ENCODE measurements around the gene AGMAT. TPM values are rescaled to one million over a fixed set of nuclear protein-coding genes. Genes with fewer than 3 reads are reported as not detected.

The AGMAT gene
- total and polyA plus RNA-seq, 2 of the 13 experiments (the other 11 are each of a cell fraction or from before 2014, with no cell fraction given): 59.1 to 174 TPM

GRCh38 chr1:15617173-15618076 is 32.6 kb upstream of the AGMAT start, which contains the start of gene DDI2 (continued):
- no peak; the same call in 1 of the 2 replicates for TF ChIP-seq FOXP4 (CRISPR knock-in tag; IDR thresholded peaks at IDR 0.05)
- 0 out of 2 replicates have a peak, but pooled peaks have one; percentile 61 for TF ChIP-seq THAP8 (CRISPR knock-in tag; IDR thresholded peaks at IDR 0.05; ENCODE audit: borderline replicate concordance)
- TF ChIP-seq ETS1 (CRISPR knock-in tag; IDR thresholded peaks at IDR 0.05): no peak
- no peak; the same call in 1 of the 2 replicates for TF ChIP-seq ZNF142 (CRISPR knock-in tag; IDR thresholded peaks at IDR 0.05)
- TF ChIP-seq E2F2 (CRISPR knock-in tag; IDR thresholded peaks at IDR 0.05; ENCODE audit: borderline replicate concordance): 0 out of 2 replicates have a peak, but pooled peaks have one; percentile 53
- TF ChIP-seq ZFP82 (CRISPR knock-in tag; IDR thresholded peaks at IDR 0.05; ENCODE audit: borderline replicate concordance): no peak
- TF ChIP-seq ZNF660 (CRISPR knock-in tag; IDR thresholded peaks at IDR 0.05; ENCODE audit: borderline replicate concordance, low read depth): no peak
- TF ChIP-seq POLR2AphosphoS2 (IDR thresholded peaks at IDR 0.05; ENCODE audit: low read depth, low read length): no peak
- no peak for TF ChIP-seq GRHL1 (CRISPR knock-in tag; conservative IDR thresholded peaks at IDR 0.05)
- 0 out of 2 replicates have a peak, but pooled peaks have one; percentile 70 for TF ChIP-seq RAD21 (CRISPR knock-in tag; IDR thresholded peaks at IDR 0.05)
- no peak for TF ChIP-seq SMYD3 (CRISPR knock-in tag; IDR thresholded peaks at IDR 0.05)
- no peak for TF ChIP-seq TARDBP (CRISPR knock-in tag; IDR thresholded peaks at IDR 0.05)
- peak; percentile 82 for TF ChIP-seq POLR2G (IDR thresholded peaks at IDR 0.05; ENCODE audit: low read depth, low read length)
- TF ChIP-seq ISX (CRISPR knock-in tag; conservative IDR thresholded peaks at IDR 0.05): no peak
